Tibial nerve (tissue), 4 donors: Measurements from ENCODE around the gene NEDD9.

Experiments used
- EP300 ChIP-seq, 2 donors: sonication (generic); formaldehyde crosslinking; IDR thresholded peaks; one replicate each; pipeline ENCODE4 v1.6.1; 2017; ENCODE audit warnings: antibody characterized with exemption in 2 of 2, mild to moderate bottlenecking in 1 of 2
- TF ChIP-seq, protein P1 (sequence below), 5 experiments: fragments of 200-600 bp in 3 of 5; fragments of 450-650 bp in 2 of 5; sonication (generic) in 3 of 5; IDR thresholded peaks; one replicate each; pipeline ENCODE4 v1.5.1; 2016 to 2019; ENCODE audit warnings: antibody characterized with exemption in 5 of 5, mild to moderate bottlenecking in 3 of 5, moderate library complexity in 2 of 5

DNA sequence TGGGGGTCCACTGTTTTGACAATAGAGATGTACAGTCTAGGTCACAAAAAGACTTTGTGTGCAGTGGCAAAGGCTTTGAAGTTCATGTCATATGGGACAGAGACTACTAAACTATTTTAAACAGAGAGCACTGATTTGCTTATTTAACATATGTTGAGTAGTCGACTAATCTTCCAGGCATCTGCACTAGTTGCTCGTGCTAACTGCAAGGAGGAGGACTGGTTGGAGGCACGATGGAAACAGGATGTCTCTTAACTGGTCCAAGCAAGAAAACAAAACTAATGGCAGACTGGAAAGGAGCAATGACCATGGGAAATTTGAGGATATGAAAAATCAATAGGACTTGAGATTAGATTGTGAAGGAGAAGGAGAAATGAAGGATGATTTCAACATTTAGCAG, 92.4 kb downstream of the NEDD9 start:
- no peak for TF ChIP-seq EP300 (IDR thresholded peaks at IDR 0.05)
- TF ChIP-seq, protein P1, sequence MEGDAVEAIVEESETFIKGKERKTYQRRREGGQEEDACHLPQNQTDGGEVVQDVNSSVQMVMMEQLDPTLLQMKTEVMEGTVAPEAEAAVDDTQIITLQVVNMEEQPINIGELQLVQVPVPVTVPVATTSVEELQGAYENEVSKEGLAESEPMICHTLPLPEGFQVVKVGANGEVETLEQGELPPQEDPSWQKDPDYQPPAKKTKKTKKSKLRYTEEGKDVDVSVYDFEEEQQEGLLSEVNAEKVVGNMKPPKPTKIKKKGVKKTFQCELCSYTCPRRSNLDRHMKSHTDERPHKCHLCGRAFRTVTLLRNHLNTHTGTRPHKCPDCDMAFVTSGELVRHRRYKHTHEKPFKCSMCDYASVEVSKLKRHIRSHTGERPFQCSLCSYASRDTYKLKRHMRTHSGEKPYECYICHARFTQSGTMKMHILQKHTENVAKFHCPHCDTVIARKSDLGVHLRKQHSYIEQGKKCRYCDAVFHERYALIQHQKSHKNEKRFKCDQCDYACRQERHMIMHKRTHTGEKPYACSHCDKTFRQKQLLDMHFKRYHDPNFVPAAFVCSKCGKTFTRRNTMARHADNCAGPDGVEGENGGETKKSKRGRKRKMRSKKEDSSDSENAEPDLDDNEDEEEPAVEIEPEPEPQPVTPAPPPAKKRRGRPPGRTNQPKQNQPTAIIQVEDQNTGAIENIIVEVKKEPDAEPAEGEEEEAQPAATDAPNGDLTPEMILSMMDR (IDR thresholded peaks at IDR 0.05) = no peak
